Fibroblast of skin of abdomen (primary cell): ENCODE measurements around the gene YKT6.
A peak's percentile ranks its signal among the peaks of the same experiment; 100 is the strongest.

Source experiments
- DNase-seq: peaks from one replicate; pipeline ENCODE4 v3.0.0-alpha.2; 2013

The YKT6 gene

DNA sequence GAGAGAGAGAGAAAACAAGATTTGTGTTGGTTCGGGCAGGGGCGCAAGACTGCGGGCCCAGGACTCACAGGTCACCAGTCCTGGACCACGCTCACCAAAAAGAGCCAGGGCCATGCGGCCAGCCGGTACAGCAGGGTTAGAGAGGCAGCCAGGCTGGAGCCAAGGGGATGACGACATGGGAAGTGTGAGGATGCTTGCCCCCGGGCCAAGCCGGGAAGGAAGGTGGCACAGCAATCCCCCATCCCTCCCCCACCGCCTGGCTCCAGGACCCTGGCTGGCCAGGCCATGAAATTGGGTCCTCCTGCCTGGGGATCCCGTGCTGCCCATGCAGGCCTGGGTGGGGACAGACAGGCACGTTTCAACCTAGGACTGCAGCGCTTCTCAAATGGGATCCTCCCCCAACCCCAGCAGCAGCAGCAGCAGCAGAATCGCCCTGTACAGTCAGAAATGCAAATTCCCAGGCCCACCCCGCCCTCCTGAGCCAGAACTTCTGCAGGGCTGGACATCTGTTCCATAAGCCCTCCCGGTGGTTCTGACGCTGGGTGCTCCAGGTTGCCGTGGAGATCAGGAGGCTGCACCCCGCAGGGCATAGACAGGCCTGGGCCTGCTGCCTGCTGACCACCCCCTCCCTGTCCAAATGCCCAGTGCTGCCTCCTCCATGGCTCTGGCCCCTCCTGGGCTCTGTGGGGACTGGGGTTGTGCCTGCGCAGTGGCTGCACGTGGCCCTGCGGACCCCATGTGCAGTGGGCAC, 35.0 kb downstream of the YKT6 start:
- DNase-seq: no peak

GRCh38 chr7:44236333-44236728, 35.6 kb downstream of the YKT6 start:
- no peak for DNase-seq

DNA sequence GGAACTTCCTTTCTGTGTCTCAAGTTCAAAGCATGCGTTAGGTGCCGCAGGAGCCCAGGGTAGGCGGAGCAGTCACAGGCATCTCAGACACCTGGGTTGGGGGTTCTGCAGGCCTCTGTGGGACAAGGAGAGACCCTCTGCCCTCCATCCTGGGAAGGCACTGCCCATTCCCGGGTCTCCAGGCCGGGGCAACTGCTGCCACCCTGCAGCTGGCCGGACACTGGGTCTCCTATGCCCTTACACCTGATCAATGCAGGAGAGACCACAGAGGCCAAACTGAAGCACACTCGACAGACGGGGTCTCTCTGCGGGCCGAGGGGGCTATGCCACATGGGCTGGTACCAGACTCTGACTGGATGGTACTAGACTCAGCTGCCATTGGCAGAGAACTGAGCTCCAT, 36.9 kb downstream of the YKT6 start:
- DNase-seq: no peak

- no peak for DNase-seq
Measured at GRCh38 chr7:44238116-44238695, 37.4 kb downstream of the YKT6 start.

GRCh38 chr7:44239361-44239760, 38.6 kb downstream of the YKT6 start:
- DNase-seq: no peak

DNA sequence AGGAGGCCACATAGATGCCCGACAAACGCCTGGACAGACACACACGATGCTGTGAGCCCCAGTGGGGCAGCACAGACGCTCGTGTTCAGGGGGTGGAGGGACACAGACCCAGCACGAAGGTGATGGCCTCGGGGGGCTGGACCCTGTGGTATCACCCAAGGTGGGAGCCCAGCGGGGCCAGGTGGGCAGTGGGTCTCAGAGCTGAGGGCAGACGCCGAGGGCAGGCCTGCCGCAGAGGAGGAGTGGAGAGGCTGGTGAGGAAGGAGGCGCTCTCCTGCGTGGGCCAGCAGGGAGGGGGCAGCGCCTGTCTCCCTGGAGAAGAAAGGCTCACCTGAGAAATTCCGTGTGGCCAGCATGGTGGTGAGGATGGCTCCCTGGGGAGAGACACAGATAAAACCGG, 39.6 kb downstream of the YKT6 start:
- no peak for DNase-seq

DNA sequence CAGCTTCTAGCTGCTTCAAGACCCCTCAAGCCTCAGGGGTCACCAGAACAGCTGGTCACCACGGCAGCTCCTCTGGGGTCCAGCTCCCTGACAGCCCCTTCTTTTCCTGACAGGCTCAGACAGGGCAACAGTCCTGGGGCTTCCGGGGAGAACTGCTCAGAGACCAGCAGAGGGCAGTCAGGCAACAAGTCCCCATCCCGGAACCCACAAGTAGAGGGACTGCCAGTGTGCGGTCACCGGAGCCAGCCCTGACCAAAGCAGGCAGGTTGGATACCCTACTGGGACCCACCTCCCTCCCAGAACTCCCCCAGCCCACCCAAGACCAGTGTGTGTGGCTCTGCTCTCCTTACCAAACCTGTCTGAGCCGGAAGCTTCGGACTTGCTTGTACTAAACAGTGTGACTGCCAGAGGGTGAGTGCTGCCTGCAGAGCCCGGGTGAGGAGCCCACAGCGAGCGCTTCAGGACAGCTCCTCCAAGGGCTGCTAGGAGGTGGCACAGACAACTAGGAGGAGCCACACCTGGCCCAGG, 40.3 kb downstream of the YKT6 start:
- peak; percentile 73 for DNase-seq

DNA sequence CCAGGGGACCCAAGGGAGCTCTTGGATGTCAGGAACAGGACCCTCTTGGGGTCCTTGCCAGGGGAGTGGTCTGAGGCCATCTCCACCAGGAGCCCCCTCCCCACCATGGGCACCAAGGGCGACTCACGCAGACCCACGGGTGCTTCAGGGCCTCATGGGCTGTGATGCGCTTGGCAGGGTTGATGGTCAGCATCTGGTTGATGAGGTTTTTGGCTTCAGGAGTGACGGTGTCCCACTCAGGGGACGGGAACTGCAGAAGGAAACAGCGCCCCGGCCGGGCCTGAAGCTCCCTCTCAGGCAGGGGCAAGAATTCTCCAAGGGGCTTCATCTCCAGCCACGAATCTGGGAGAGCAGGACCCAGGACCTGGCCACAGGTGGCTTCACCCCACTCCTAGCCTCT, 41.3 kb downstream of the YKT6 start:
- no peak for DNase-seq

DNA sequence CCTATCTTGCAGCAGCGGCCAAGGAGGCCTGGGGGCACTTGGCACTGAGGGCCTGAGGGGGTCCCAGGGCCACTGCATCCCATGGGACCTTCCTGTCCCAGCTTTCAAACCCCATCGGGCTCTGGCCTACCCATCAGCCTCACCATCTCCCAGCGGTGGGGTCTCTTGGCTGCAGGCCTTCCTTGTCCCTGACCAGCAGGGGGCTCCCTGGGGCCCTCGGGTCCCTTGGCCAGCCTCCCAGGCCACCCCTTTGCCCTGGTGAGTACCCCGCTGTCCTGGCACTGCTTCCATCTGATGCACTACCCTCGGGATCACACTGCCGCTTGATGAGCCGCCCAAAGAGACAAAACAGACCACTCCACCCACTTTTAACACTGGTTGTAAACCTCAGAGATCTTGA, 43.5 kb downstream of the YKT6 start:
- DNase-seq: no peak

- DNase-seq: no peak
Measured at GRCh38 chr7:44246396-44247113, 45.8 kb downstream of the YKT6 start.

- DNase-seq: no peak
Measured at GRCh38 chr7:44247868-44248651, 47.3 kb downstream of the YKT6 start.

DNA sequence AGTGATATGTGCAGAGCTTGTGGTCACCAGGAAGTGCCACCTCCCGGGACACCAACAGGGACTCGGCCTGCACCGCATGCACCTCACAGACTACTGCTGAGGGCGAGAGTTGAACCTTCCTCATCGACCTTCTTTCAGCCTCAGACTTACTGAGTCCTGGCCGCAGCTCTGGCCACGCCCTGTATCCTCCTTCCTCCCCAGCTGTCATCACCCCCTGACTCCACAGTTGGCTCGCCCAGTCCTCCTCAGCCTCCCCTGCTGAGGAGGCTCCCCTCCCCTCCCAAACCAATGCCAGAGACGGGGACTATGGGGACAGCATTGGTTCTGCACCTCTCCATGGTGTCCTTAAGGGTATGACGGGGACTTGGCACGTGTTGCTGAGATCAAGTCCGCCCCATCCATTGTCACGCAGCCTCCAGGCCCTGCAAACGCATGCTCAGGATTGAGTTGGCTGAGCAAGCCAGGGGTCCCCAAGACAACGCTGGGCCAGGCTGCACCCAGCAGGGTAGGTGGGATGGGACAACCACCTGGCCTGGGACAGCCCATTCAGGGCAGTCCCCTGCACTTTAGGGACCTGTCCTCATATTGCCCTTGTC, 49.0 kb downstream of the YKT6 start:
- no peak for DNase-seq

DNA sequence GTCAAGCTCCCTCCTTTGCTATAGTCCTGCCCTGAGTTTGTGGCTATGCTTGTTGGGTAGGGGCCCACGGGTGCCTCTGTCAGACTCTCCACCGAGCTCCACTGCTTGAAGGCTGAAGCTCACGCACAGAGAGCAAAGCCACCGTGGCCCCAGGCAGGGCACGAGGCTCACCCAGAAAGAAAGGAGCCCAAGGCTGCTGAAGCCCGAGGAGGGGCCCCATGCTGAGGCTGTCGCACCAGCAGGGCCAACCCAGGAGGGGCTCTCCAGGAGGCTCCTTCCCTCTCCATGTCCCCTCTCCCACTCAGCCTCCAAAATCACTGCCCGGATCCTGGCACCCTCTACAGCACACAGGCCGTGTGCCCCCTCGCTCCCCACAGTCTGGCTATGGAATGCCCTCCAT, 50.5 kb downstream of the YKT6 start:
- DNase-seq: no peak

GRCh38 chr7:44251881-44252280, 51.1 kb downstream of the YKT6 start:
- DNase-seq: no peak

DNA sequence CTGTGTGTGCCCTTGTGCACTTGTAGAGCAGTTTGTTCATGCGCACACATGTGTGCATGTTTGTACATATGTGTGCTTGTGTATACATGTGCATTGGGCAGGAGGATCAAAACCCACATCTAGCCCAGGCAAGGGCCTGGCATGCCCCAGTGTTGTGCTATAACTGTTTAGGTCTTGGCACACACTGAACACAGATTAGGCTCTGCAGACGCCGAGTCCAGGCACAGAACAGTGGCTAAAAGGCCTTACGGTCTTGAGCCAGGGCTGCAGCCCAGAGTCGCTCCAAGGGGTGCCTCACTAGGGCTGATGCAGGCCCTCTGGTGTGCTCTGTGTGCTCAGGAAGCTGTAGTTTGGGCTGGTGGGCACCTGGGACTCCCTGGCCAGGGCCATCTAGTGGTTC, 55.7 kb downstream of the YKT6 start:
- DNase-seq: no peak

- DNase-seq: no peak
Measured at GRCh38 chr7:44257213-44257612, 56.4 kb downstream of the YKT6 start.

GRCh38 chr7:44257618-44258422, 57.0 kb downstream of the YKT6 start:
- peak; percentile 79 for DNase-seq

DNA sequence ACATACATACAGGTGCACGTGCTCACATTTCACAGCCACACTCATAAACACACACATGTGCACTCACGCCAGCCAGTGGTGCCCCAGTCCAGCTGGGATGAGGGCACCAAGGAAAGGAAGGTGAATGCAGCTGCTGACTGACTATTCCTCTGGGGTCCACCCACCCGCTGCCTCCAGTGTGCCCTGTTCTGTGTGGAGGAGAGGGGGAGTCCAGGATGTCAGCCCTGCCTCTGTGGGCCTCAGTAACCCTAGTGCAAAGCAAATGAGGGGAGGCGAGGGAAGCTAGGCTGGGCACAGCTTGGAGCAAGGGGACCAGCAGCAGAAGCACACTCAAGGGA, 57.6 kb downstream of the YKT6 start:
- DNase-seq: no peak

DNA sequence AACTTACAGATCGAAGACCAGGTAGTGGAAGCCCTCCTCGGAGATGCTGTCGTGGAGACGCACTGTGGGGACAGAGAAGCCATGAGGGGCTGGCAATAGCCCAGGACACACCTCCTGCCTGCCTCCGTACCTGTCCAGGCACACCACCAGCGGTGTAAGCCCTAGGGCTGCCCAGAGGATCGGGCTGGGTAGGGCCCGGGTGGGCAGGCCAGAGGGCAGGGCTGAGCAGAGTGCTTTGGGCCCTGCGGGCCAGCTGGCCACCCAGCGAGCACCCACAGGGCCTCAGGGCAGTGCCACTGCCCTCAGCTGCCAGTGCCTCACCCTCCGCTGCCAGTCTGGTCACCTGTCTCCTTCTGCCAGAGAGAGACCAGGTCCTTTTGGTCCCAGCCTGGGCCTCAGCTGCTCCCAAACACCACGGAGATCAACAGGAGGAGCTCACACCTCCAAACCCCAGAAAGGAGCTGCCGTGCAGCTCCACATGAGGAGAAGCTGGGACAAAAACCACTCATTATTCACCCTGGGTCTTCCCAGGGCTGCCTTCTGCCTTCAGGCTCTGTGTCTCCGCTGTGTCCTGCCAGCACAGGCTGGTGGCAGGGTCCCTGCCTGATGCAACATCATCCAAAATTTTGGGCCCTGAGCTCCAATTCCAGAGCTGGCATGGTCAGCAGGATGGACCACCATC, 58.2 kb downstream of the YKT6 start:
- no peak for DNase-seq

DNA sequence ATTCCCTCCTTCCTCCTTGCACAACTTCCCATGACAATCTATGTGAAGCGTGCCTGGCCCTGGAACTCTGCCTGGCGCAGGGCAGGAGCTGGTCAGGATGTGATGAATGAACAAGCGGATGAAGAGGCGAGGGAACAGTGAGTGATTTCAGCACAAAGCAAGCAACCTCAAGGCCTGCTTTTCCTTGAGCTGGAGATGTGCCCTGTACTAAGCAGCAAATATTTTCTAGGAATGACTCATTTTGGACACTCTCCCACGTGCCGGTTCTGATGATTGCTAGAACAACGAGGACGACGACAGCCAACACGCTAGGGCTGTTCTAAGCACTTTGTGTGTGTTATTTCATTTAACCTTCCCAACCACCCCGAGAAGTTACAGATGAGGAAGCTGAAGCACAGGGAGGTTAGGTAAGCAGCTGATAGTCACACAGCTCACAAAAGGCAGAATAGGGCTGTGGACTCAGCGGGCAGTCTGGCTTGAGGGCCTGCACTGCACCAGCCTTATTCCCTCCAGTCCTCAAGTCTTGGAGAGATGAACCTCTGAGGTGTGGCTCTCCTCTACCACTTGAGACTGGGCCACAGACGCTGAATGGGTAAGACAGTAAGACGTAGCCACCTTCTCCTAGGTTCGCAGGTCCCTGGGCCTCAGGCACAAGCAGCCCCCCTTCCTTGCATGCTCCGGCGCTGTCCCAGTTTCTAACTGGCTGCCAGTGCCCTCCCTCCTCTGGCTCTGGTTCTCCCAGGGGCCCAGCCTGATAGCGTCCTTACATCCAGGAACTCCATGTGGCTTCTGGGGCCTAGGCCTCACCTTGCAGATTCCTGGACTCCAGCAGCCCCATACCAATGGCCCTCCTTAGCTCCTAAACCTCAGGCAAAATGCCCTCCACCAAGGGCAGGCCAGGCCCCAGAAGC, 59.0 kb downstream of the YKT6 start:
- DNase-seq: peak; percentile 91
